SIG-M5 (cell line): ENCODE data around the gene PRKG1.

Source experiments
- DNase-seq: peaks from one replicate; lab custom pipeline; 2025; lab: John Stamatoyannopoulos, UW

Gene PRKG1

DNA sequence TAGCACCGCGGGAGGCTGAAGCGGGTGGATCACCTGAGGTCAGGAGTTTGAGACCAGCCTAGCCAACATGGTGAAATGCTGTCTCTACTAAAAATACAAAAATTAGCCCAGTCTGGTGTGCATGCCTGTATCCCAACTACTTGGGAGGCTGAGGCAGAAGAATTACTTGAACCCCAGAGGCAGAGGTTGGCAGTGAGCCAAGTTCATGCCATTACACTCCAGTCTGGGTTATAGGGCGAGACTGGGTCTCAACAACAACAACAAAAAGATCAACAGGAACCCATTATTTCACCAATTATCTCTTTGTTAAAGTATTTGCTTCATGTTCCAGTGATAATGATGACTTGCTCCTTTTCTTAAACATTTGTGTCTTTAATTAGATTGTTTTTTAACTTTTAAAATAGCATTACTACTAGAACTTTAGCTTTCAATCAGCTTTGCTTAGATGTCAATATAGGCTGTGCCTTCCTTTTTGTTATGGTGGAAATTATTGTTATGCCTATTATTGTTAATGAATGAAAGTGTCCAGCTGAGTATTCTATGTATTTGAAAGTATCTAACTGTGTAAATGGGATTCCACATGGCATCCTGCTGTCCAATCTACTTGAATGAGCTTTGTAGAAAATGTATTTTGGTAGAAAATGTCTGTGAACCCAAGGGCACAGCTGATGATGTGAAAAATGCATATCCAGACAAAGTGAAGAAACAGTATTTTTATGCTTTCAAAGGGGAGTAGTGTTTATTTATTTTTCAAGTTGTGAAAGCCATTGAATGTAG is 686.8 kb downstream of the PRKG1 start:
- DNase-seq: no peak

DNA sequence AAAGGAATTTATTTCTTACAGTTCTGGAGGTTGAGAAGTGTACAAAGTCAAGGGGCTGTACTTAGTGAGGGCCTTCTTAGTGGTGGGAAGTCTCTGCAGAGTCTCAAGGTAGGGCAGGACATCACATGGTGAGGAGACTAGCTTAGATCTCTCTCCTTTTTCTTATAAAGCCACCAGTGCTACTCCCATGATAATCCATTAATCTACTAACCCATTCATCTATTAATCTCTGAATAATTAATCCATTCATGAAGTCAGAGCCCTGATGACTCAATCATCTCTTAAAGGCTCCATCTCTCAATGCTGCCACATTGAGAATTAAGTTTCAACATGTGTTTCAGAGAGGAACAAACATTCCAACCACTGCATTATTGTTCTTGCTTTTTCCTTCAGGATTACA is 689.5 kb downstream of the PRKG1 start:
- DNase-seq: no peak

- DNase-seq: no peak
Observed at GRCh38 chr10:51765284-51765971, 691.1 kb downstream of the PRKG1 start.

GRCh38 chr10:51766423-51767102 is 692.3 kb downstream of the PRKG1 start:
- no peak for DNase-seq

DNA sequence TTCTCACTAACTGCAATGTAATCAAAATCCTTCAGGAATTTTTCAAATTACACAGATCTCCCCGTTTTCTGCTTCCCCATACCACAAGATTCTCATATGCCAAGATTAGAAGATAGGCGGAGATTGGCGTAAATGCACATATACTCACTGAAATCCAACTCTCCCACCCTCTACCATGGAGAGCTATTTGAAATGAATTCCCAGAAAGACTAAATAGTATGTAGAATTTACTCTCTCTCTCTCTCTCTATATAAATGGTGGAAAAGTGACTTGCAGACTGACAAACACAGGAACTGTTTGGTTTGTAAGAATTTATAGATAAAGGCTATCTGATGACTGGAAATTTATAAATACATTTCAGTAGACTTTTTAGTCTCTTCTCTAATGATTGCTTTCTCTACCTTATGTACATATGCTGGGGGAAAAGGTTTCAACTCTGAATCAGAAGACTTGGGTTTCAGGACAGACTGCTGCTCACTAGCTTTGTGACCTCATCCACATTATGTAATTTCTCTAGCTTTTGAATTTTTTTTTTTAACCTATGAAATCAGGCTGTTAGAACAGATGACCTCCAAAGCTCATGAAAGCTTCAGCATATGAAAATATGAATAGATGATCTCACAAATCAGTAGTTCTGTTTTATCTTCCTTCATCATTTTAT is 692.9 kb downstream of the PRKG1 start:
- DNase-seq: no peak

GRCh38 chr10:51768886-51769465 is 694.7 kb downstream of the PRKG1 start:
- DNase-seq: no peak

DNA sequence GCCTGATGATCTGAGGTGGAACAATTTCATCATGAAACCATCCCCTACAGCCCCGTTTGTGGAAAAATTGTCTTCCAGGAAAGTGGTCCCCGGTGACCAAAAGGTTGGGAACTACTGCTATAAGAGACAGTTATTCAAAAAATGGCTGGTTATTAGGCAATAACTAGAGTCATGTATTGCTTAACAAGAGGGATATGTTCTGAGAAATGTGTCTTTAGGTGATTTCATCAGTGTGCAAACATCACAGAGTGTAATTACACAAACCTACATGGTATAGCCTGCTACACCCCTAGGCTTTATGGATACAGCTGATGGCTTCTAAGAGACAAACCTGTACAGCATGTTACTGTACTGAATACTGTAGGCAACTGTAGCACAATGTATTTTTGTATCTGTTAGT is 696.4 kb downstream of the PRKG1 start:
- DNase-seq: no peak

GRCh38 chr10:51772387-51772786 is 698.1 kb downstream of the PRKG1 start:
- DNase-seq: no peak

DNA sequence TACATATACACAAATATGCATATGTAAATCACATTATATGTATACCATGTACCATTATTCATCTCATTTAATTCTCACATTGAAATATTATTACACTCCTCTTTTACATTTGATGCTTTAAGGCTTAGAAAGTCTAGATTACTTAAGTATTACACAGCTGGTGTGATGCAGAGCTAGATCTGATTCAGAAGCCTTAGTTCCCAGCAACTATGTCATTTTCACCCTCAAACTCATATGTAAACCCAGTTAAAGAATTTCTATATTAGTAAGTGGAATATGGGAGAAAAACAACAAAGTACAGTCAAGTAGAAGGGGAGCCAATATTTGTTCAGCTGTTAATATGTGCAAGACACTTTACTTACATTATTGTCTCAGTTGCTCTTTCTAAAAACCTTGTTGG is 699.4 kb downstream of the PRKG1 start:
- no peak for DNase-seq

DNA sequence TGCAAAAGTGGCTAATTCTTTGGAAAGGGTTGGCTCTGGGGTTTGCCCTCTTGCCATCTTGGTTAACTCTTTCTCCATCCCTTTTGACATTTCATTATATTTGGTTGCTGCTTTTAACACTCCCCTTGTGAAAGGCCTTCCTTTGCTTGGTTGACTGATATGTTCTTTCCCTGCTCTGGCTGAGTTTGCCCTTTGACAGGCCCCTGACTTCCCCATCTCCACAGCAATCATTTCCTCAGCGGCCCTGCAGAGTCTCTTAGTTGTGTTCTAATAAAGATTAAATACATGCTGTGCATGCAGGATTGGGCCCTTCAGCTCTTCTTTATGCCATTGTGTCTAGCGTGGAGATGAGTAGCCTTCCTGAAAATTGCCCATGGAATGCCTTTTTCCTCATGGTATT is 709.7 kb downstream of the PRKG1 start:
- DNase-seq: no peak

DNA sequence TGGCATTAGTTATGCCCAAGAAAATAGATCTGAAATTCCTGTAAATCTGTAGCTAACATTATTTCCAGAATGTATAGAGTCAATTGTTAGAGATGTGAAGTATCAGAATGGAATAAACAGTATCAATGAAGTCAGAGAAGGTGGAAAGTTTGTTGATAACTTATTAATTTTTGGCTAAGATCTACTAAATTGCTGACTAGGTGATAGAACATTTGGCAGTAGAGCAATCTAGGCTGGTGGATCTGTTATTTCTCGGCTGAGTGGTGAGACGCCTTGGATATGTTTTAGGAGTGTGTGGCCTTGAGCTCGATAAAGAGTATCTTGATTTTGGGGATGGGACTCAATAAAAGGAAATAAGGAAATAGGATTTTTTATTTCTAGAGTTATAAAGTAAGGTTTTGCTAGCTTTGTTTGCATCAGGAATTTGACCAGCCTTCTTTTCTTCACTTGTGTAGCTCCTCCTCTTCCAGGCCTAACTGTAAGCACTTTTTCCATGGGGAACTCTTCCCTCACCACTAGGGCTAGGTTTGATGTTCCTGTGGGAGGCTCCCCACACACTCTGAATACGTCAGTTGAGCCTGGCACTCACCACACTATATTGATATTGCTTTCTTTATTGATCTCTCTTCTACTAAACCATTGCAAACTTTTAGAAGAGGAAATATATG is 711.9 kb downstream of the PRKG1 start:
- DNase-seq: no peak

- DNase-seq: no peak
Observed at GRCh38 chr10:51786684-51787035, 712.4 kb downstream of the PRKG1 start.

DNA sequence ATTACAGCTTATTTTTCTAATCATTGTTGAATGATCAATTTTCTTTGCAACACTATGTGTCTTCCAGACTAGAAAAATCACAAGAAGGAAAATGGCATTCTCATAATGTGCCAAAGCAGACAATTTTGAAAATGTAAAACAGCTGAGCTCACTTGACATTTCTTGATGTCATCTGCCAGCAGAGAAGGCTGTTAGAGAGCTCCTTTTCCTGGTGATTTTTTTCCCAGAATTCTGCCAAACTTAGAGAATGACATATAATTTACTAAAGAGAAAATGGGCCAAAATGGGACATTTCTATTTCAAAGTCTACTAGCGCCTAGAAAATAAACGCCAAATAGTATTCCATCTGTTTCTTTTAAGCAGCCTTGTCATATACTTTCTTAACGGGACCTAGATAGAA is 714.0 kb downstream of the PRKG1 start:
- no peak for DNase-seq

GRCh38 chr10:51789118-51789517 is 714.8 kb downstream of the PRKG1 start:
- no peak for DNase-seq

DNA sequence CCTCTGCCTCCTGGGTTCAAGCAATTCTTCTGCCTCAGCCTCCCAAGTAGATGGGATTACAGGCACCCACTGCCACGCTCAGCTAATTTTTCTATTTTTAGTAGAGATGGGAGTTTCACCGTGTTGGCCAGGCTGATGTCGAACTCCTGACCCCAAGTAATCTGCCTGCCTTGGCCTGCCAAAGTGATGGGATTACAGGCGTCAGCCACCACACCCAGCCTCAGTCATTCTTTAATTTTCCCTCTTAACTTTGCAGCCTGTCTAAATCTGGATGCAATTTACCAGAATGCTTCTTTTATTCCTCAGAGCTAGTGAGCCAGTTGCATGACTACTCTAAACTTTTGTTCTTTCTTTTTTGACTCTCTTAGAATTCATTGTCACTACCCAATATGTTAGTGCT is 715.6 kb downstream of the PRKG1 start:
- no peak for DNase-seq

DNA sequence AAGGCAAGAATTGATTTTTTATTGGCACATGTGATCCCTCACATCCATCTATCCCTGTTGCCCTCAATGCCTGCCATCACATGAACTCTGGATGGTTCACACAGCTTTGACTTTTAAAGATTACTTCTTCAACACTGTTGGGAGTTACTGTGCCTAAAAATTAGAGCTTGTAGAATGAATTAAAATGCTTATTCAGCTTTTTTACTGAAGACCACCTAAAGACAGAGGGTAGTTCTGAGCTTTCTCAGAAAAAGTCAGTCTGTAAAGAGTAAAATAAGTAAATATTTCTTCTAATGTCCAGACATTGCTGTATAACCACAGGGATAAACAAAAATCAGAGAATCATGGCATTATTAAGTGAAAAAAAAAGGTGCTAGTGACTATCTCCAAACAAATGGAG is 718.4 kb downstream of the PRKG1 start:
- DNase-seq: no peak

GRCh38 chr10:51800121-51800520 is 725.8 kb downstream of the PRKG1 start:
- DNase-seq: no peak

- DNase-seq: no peak
Observed at GRCh38 chr10:51800725-51801424, 726.6 kb downstream of the PRKG1 start.

- no peak for DNase-seq
Observed at GRCh38 chr10:51802030-51802429, 727.7 kb downstream of the PRKG1 start.

- no peak for DNase-seq
Observed at GRCh38 chr10:51804866-51805265, 730.6 kb downstream of the PRKG1 start.
